ENCODE measurements around the gene FAM170B.

Gene FAM170B

DNA sequence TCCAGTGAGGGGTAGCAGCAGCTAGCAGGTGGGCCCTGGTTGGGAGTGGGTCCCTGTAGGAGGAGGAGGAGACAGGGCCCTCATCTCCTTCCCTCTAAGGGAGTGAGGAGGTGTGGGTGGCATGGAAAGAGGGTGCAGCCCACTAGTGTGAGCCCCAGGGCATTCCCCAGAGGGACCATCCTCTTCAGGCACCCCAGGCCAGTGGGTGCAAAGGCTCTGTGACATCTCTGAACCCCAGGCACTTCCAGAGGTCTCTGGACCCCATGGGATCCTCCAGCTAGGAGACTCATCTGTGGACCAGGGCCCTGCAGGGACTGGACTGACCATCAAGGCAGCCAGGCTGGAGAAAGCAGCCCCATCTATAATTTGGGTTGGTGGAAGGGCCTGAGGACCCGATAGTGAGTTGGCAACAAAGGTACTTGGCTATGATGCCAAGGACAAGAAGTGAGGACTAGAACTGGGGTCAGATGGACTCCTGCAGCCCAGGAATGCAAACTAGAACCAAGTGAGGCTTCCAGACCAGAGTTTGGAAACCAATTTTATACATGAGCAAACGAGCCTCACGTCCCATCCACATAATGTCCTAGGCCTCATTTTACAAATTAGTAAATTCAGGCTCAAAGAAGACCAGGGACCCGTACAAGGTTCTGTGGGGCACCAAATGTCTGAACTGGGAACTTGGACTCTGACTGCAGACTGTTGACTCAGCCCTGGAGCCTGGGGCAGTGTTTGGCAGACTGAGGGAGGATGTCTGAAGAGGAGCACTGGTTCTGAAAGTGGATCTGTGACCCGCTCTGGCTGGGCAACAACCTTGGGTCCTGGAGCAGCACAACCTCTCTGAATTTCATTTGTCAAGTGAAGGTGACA lies 17.1 kb downstream of the FAM170B start:
- Histone ChIP-seq H3K27me3 (peaks cover 47% of the 10 kb centered on the region), H3K9me3 (no peaks in the 10 kb centered on the region), H3K27ac (no peak overlapping the region), H3K4me3 (ENCODE audit: low read depth in 1 of 2, low read length in 1 of 2) (no peak overlapping the region), H3K4me1 (ENCODE audit: control insufficient read depth in 1 of 2, insufficient read depth in 1 of 2, low read depth in 1 of 2, low read length in 1 of 2) (no peaks in the 10 kb centered on the region), H3K36me3 (no peaks in the 10 kb centered on the region)
- TF ChIP-seq, protein P1, sequence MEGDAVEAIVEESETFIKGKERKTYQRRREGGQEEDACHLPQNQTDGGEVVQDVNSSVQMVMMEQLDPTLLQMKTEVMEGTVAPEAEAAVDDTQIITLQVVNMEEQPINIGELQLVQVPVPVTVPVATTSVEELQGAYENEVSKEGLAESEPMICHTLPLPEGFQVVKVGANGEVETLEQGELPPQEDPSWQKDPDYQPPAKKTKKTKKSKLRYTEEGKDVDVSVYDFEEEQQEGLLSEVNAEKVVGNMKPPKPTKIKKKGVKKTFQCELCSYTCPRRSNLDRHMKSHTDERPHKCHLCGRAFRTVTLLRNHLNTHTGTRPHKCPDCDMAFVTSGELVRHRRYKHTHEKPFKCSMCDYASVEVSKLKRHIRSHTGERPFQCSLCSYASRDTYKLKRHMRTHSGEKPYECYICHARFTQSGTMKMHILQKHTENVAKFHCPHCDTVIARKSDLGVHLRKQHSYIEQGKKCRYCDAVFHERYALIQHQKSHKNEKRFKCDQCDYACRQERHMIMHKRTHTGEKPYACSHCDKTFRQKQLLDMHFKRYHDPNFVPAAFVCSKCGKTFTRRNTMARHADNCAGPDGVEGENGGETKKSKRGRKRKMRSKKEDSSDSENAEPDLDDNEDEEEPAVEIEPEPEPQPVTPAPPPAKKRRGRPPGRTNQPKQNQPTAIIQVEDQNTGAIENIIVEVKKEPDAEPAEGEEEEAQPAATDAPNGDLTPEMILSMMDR (IDR thresholded peaks at IDR 0.05), result no peak

GRCh38 chr10:49115796-49116508 lies 17.9 kb downstream of the FAM170B start:
- no peaks in the 10 kb centered on the region for H3K9me3 ChIP-seq
- H3K27ac ChIP-seq, result no peak overlapping the region
- peaks cover 47% of the 10 kb centered on the region for H3K27me3 ChIP-seq
- no peak overlapping the region for H3K4me3 ChIP-seq (ENCODE audit: low read depth in 1 of 2, low read length in 1 of 2)
- no peaks in the 10 kb centered on the region for H3K36me3 ChIP-seq
- TF ChIP-seq, protein P1 (IDR thresholded peaks at IDR 0.05), result no peak
- no peaks in the 10 kb centered on the region for H3K4me1 ChIP-seq (ENCODE audit: control insufficient read depth in 1 of 2, insufficient read depth in 1 of 2, low read depth in 1 of 2, low read length in 1 of 2)

- TF ChIP-seq, protein P1 (IDR thresholded peaks at IDR 0.05), result no peak
- Histone ChIP-seq H3K4me1 (ENCODE audit: control insufficient read depth in 1 of 2, insufficient read depth in 1 of 2, low read depth in 1 of 2, low read length in 1 of 2) (no peaks in the 10 kb centered on the region), H3K4me3 (ENCODE audit: low read depth in 1 of 2, low read length in 1 of 2) (no peak within 1 kb of the TSS), H3K9me3 (no peaks in the 10 kb centered on the region), H3K36me3 (no peaks in the 10 kb centered on the region), H3K27ac (no peak within 1 kb of the TSS), H3K27me3 (peaks cover 47% of the 10 kb centered on the region)
Measured at GRCh38 chr10:49115015-49115795, 18.6 kb downstream of the FAM170B start, which contains the start of gene VSTM4. Gene VSTM4, minus strand, starts transcription at chr10:49115522. Its CDS starts 37 bp downstream, at chr10:49115485.

GRCh38 chr10:49114718-49115014 lies 19.2 kb downstream of the FAM170B start:
- Histone ChIP-seq H3K36me3 (no peaks in the 10 kb centered on the region), H3K4me1 (ENCODE audit: control insufficient read depth in 1 of 2, insufficient read depth in 1 of 2, low read depth in 1 of 2, low read length in 1 of 2) (no peaks in the 10 kb centered on the region), H3K27me3 (peaks cover 47% of the 10 kb centered on the region), H3K27ac (no peak overlapping the region), H3K9me3 (no peaks in the 10 kb centered on the region), H3K4me3 (ENCODE audit: low read depth in 1 of 2, low read length in 1 of 2) (no peak overlapping the region)
- TF ChIP-seq, protein P1 (IDR thresholded peaks at IDR 0.05), result no peak

- TF ChIP-seq, protein P1 (IDR thresholded peaks at IDR 0.05), result no peak
- Histone ChIP-seq H3K4me1 (ENCODE audit: control insufficient read depth in 1 of 2, insufficient read depth in 1 of 2, low read depth in 1 of 2, low read length in 1 of 2) (no peaks in the 10 kb centered on the region), H3K36me3 (no peaks in the 10 kb centered on the region), H3K9me3 (no peaks in the 10 kb centered on the region), H3K27ac (no peak overlapping the region), H3K4me3 (ENCODE audit: low read depth in 1 of 2, low read length in 1 of 2) (no peak overlapping the region), H3K27me3 (peaks cover 47% of the 10 kb centered on the region)
Measured at GRCh38 chr10:49113741-49114141, 20.1 kb downstream of the FAM170B start.

Measured in neutrophil (primary cell).